ENCODE results near the gene SLC22A15. TPM values are rescaled to one million over a fixed set of nuclear protein-coding genes. Genes with fewer than 3 reads are reported as not detected.
"Not testable (repeated sequence)": the region's sequence is repeated elsewhere in the genome, so short reads cannot be mapped to it uniquely, and the experiment has no call there.

The SLC22A15 gene
- total RNA-seq, 2 experiments from 2014 or later: 0.20 to 0.81 TPM

DNA sequence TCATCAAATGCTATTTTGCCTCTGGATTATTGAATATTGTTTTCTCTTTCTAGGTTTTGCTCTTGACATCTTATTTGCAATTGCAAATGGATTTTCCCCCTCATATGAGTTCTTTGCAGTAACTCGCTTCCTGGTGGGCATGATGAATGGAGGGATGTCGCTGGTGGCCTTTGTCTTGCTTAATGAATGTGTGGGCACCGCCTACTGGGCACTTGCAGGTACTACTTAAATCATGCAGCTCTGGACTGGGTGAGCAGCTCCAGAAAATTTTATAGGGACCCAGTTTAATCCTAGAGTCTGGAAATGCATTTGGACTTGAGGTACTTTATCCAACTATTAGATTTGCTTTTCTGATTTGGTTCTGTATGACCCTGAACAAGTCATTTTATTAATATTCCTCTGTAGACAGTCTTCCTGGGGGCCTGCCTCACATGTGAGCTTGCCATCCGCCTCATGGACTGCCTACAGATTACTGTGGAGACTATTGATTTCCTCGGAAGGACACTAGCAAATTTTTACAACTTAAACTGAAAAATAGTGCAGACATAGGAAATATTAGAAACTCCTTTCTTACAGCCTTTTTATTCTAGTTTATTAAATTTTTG is 44.5 kb downstream of the SLC22A15 start:
- CTCF ChIA-PET: interaction anchor here (0.6 to 3.1 kb wide), 10 partner anchors 9 to 1282 kb away, joined by 3 to 9 read pairs (median 4); no protein-coding TSS in a partner anchor
- H3K9me3 Mint-ChIP-seq: no peaks in the 10 kb centered on the region
- POLR2A ChIA-PET: interaction anchor here (0.6 kb wide), 1 partner anchor 39 kb away, joined by 5 read pairs; no protein-coding TSS in a partner anchor

DNA sequence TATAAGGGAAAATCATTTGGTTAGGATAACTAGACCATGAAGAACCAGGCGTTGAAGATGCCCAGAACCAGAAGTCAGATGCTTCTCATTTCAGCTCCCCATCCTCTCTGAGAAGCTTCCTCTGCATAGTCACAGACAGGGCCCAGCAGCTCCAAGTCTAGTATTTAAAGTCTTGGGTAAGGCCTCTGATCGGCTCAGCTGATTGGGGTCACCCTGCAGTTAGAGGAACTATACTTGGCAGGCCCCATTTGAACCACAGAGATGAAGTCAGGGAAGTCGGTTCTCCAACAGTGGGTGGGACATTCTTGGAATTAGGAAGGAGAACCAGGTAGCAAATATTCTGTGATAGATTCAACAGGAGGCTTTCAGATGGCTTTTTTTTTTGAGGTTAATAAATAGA is 48.3 kb downstream of the SLC22A15 start:
- POLR2A ChIA-PET: no interaction called here
- Mint-ChIP-seq H3K27me3 (peaks cover 2% of the 10 kb centered on the region), H3K36me3 (ENCODE audit: low read depth) (no peaks in the 10 kb centered on the region), H3K9me3 (no peaks in the 10 kb centered on the region), H3K4me3 (no peak overlapping the region), H3K27ac (no peak overlapping the region), H3K4me1 (no peaks in the 10 kb centered on the region)
- CTCF ChIA-PET: interaction anchor here (0.8 to 1.2 kb wide), 2 partner anchors 10 to 16 kb away, joined by 3 read pairs; no protein-coding TSS in a partner anchor
- DNase-seq: no peak

More for the DNA sequence above, 44.5 kb downstream of the SLC22A15 start:
- no peaks in the 10 kb centered on the region for H3K4me1 Mint-ChIP-seq
- peaks cover 9% of the 10 kb centered on the region for H3K27me3 Mint-ChIP-seq
- peak; percentile 59 for DNase-seq
- no peak overlapping the region for H3K4me3 Mint-ChIP-seq
- no peaks in the 10 kb centered on the region for H3K36me3 Mint-ChIP-seq (ENCODE audit: low read depth)
- no peak overlapping the region for H3K27ac Mint-ChIP-seq

DNA sequence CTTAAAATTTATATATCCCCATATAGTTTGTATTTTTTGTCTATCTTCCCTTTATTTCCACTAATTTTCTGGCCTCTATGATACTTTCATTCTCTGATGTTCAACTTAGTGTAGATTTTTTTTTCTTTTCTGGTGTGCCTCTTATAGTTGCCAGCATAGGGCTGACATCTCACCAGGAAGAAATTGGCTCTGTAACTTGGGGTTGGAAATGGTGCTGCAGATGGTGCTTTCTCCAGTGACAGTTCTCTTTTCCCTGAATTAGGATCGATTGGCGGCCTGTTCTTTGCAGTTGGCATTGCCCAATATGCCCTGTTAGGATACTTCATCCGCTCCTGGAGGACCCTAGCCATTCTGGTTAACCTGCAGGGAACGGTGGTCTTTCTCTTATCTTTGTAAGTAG is 50.3 kb downstream of the SLC22A15 start:
- Mint-ChIP-seq H3K36me3 (ENCODE audit: low read depth) (no peaks in the 10 kb centered on the region), H3K4me3 (no peak overlapping the region), H3K4me1 (no peaks in the 10 kb centered on the region), H3K9me3 (no peaks in the 10 kb centered on the region), H3K27me3 (peaks cover 2% of the 10 kb centered on the region), H3K27ac (no peak overlapping the region)
- no peak for DNase-seq
- POLR2A ChIA-PET: no interaction called here
- CTCF ChIA-PET: no interaction called here

DNA sequence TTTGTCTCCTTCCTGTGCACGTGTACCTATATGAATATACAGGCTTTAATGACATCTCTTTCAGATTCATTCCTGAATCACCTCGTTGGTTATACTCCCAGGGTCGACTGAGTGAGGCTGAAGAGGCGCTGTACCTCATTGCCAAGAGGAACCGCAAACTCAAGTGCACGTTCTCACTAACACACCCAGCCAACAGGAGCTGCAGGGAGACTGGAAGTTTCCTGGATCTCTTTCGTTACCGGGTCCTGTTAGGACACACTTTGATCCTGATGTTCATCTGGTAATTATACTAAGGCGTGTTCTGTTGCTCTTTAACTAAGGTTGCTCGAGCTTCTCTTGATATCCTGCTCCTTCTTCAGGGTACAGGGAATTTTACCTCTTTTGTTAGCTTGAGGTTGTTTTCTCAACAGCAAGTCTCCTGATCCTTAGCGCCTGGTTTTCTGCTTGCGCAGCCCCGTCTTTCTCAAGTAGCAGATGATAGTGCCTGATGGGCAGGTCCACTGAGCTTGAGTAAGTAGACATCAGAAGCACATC is 55.1 kb downstream of the SLC22A15 start:
- Mint-ChIP-seq H3K4me3 (no peak overlapping the region), H3K36me3 (ENCODE audit: low read depth) (no peaks in the 10 kb centered on the region), H3K27ac (no peak overlapping the region), H3K9me3 (no peaks in the 10 kb centered on the region), H3K4me1 (no peaks in the 10 kb centered on the region), H3K27me3 (no peaks in the 10 kb centered on the region)
- ChIA-PET POLR2A (no interaction called here), CTCF (no interaction called here)
- no peak for DNase-seq

DNA sequence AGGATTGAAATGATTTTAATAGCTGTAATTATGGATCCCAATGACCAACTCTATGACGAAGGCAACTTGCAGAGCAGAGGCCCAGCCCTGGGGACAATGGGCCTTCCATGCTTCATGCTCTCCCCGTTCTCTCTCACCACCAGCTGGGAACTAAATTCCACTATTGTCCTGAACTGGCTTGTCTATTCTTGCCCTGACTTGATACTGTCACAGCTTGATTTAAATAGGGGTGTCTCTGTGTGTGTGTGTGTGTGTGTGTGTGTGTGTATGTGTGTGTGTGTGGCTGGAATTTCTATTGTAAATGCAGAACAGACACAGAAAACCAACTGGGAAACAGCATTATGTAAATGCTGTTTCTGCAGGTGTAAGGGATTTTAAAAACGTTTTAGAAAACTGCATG is 57.0 kb downstream of the SLC22A15 start:
- H3K27ac Mint-ChIP-seq: no peak overlapping the region
- H3K4me1 Mint-ChIP-seq: no peaks in the 10 kb centered on the region
- DNase-seq: no peak
- H3K27me3 Mint-ChIP-seq: no peaks in the 10 kb centered on the region
- H3K4me3 Mint-ChIP-seq: no peak overlapping the region
- CTCF ChIA-PET: no interaction called here
- H3K36me3 Mint-ChIP-seq (ENCODE audit: low read depth): no peaks in the 10 kb centered on the region
- H3K9me3 Mint-ChIP-seq: no peaks in the 10 kb centered on the region
- POLR2A ChIA-PET: no interaction called here

DNA sequence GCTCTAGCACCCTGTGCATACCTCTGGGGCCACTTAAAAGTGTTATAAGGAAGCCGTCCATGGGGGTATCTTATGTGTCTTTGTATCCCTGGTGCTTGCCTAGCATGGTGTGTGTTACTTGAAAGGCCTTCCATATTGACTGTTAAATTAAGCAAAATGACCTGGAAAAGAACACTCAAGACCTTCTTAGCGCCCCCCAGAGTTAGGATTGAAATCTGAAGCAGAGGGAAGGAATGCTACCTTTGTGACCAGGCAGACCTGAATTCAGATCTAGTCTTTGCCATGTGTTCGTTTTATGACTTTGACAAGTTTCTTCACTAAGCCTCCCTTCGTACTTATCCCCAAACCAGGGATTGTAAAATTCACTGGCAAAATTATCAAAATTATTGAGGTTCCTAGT is 59.9 kb downstream of the SLC22A15 start:
- no peaks in the 10 kb centered on the region for H3K4me1 Mint-ChIP-seq
- POLR2A ChIA-PET: no interaction called here
- no peak overlapping the region for H3K4me3 Mint-ChIP-seq

DNA sequence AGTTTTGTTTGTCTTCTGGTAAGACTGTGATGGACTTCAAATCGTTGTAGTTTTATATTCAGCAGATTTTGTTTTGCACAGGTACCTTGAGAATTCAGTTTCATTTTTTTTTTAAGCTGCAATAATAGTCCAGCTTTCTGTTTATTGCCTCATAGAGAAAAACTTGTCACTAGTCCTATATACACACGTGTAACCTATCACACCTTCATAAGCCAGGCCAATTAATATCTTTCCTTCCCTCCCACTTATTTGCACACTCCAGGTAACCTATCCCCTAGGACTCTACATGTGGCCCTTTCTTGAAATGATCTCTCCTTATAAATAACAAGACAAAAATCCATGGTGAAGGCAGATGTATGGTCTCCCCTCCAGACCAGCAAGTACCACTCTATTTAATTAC is 62.4 kb downstream of the SLC22A15 start:
- POLR2A ChIA-PET: no interaction called here
- no peak overlapping the region for H3K4me3 Mint-ChIP-seq
- no peaks in the 10 kb centered on the region for H3K36me3 Mint-ChIP-seq (ENCODE audit: low read depth)
- H3K4me1 Mint-ChIP-seq: no peaks in the 10 kb centered on the region
- H3K27ac Mint-ChIP-seq: no peak overlapping the region
- H3K27me3 Mint-ChIP-seq: peaks cover 5% of the 10 kb centered on the region
- H3K9me3 Mint-ChIP-seq: no peaks in the 10 kb centered on the region
- CTCF ChIA-PET: interaction anchor here (0.6 kb wide), 1 partner anchor 31 kb away, joined by 3 read pairs; no protein-coding TSS in a partner anchor
- no peak for DNase-seq

More for the DNA sequence above, 59.9 kb downstream of the SLC22A15 start:
- Mint-ChIP-seq H3K36me3 (ENCODE audit: low read depth) (no peaks in the 10 kb centered on the region), H3K9me3 (no peaks in the 10 kb centered on the region), H3K27ac (no peak overlapping the region), H3K27me3 (no peaks in the 10 kb centered on the region)
- no peak for DNase-seq
- CTCF ChIA-PET: no interaction called here

DNA sequence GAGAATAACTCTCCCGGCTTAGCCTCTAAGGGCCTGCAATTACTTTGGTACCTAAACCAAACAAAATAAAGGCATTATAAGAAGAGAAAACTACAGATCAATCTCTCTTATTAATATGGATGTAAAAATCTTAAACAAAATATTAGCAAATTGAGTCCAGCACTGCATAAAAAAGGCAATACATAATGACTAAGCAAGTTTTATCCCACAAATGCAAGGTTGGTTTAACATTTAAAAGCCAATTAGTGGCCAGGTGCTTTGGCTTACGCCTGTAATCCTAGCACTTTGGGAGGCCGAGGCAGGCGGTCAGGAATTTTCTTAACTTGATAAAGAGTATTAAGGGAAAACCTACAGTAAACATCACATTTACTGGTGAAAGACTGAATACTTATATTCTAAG is 67.8 kb downstream of the SLC22A15 start:
- Mint-ChIP-seq H3K36me3 (ENCODE audit: low read depth) (no peaks in the 10 kb centered on the region), H3K27me3 (peaks cover 20% of the 10 kb centered on the region), H3K4me3 (no peak overlapping the region), H3K27ac (no peak overlapping the region), H3K9me3 (no peaks in the 10 kb centered on the region), H3K4me1 (no peaks in the 10 kb centered on the region)
- CTCF ChIA-PET: no interaction called here
- POLR2A ChIA-PET: no interaction called here
- DNase-seq: no peak

DNA sequence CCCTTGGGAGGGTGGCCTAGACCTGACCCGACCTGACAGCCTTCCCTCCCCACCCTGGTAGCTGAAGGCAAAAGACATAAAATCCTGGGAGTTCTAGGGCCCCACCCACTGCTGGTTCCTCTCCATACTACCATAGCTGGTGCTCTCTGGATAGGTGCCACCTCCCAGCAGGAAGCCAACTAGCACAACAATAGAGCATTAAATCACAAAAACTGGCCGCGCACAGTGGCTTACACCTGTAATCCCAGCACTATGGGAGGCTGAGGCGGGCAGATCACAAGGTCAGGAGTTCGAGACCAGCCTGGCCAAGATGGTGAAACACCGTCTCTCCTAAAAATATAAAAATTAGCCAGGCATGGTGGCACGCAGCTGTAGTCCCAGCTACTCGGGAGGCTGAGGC is 70.6 kb downstream of the SLC22A15 start:
- DNase-seq; H3K4me1 Mint-ChIP-seq; POLR2A ChIA-PET; H3K4me3 Mint-ChIP-seq; H3K9me3 Mint-ChIP-seq; H3K36me3 Mint-ChIP-seq (ENCODE audit: low read depth); H3K27ac Mint-ChIP-seq: not testable (repeated sequence)
- H3K27me3 Mint-ChIP-seq: peaks cover 24% of the 10 kb centered on the region
- CTCF ChIA-PET: interaction anchor here (2.2 kb wide), 1 partner anchor 19 kb away, joined by 5 read pairs; no protein-coding TSS in a partner anchor

DNA sequence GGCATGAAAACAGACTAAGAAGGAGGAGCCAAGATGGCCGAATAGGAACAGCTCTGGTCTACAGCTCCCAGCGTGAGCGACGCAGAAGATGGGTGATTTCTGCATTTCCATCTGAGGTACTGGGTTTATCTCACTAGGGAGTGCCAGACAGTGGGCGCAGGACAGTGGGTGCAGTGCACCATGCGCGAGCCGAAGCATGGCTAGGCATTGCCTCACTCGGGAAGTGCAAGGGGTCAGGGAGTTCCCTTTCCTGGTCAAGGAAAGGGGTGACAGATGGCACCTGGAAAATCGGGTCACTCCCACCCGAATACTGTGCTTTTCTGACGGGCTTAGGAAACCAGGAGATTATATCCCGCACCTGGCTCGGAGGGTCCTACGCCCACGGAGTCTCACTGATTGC is 75.6 kb downstream of the SLC22A15 start:
- H3K36me3 Mint-ChIP-seq (ENCODE audit: low read depth); H3K4me3 Mint-ChIP-seq; H3K9me3 Mint-ChIP-seq; DNase-seq; H3K27ac Mint-ChIP-seq; CTCF ChIA-PET; H3K4me1 Mint-ChIP-seq; POLR2A ChIA-PET: not testable (repeated sequence)
- peaks cover 22% of the 10 kb centered on the region for H3K27me3 Mint-ChIP-seq

DNA sequence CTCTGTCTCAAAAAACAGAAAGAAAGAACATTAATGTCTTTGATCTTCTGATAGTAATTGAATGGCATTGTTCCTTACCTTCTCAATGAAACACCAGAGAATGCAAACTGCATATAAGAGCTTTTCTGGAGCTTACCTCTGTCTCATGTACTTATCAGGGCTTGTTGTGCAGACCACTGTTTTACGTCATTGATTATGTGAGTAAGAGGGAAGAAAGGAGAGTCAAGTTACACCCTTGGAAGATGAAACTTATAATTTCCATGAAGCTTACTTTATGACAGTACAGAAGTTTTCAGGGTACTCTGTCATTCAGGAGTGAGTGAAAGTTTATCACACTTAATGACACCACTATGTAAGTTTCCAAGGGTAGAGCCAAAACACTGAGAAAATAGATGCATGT is 85.9 kb downstream of the SLC22A15 start:
- ChIA-PET CTCF (no interaction called here), POLR2A (no interaction called here)
- H3K4me3 Mint-ChIP-seq: no peak overlapping the region
- peaks cover 31% of the 10 kb centered on the region for H3K27me3 Mint-ChIP-seq
- H3K9me3 Mint-ChIP-seq: peaks cover 10% of the 10 kb centered on the region
- H3K4me1 Mint-ChIP-seq: no peaks in the 10 kb centered on the region
- H3K36me3 Mint-ChIP-seq (ENCODE audit: low read depth): no peaks in the 10 kb centered on the region
- no peak overlapping the region for H3K27ac Mint-ChIP-seq
- DNase-seq: no peak

DNA sequence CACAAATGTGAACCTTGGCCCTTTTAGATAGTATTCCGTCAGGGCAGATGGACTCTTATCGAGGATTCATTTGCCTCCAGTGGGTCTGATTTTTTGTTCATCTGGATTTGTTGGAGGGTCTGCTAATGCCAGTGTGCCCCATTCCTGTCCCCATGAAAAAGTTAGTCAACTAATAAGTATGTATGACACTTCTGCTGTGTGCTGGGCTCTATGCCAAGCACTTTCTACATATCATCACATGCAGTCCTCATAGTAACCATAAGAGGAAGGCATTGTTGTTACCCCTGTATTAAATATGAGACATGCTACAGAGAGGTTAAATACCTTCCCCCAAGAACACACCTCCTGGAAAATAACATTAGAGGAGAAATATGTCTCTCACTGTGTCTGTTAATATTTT is 88.3 kb downstream of the SLC22A15 start:
- Mint-ChIP-seq H3K27ac (no peak overlapping the region), H3K27me3 (peaks cover 36% of the 10 kb centered on the region), H3K36me3 (ENCODE audit: low read depth) (no peaks in the 10 kb centered on the region), H3K4me1 (no peaks in the 10 kb centered on the region), H3K4me3 (no peak overlapping the region), H3K9me3 (no peaks in the 10 kb centered on the region)
- no peak for DNase-seq
- POLR2A ChIA-PET: no interaction called here
- CTCF ChIA-PET: no interaction called here

DNA sequence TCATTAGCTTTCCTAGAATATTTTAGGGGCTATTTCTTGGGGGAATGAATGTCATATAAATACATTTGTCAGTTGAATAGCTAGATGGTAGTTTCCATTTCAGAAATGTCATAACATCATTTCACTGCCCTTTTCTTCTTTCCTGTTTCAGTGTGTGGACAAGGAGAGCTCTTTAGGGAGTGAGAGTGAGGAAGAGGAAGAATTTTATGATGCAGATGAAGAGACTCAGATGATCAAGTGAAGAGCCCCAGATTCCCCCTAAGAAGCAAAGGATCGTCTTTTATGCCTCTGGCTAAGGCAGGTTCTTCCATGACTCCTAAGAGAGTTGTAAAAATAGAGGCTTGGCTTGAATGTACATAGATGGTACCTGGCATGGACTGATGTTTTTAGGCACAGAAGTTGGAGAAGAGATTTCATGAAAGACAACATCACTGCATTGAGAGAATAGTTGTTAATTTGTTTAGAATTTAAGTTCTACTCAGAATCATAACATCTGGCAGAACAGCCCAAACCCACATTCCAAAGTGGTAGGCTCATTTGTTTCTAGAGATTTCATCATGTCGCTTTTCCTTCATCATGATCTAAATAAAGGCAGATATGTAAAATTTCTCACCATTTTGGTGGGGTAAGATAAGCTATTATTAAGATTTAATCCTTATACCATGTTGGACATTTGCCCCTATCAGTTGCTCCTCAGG is 90.7 kb downstream of the SLC22A15 start:
- Mint-ChIP-seq H3K4me3 (no peak overlapping the region), H3K4me1 (no peaks in the 10 kb centered on the region), H3K27ac (no peak overlapping the region), H3K9me3 (no peaks in the 10 kb centered on the region), H3K36me3 (ENCODE audit: low read depth) (no peaks in the 10 kb centered on the region), H3K27me3 (peaks cover 33% of the 10 kb centered on the region)
- ChIA-PET CTCF (interaction anchor here (2.0 kb wide), 1 partner anchor 19 kb away, joined by 5 read pairs; no protein-coding TSS in a partner anchor), POLR2A (no interaction called here)
- no peak for DNase-seq
